HepG2 (cell line): Measurements from ENCODE around the gene XRCC5. TPM values are rescaled to one million over a fixed set of nuclear protein-coding genes. Genes with fewer than 3 reads are reported as not detected.

ENCODE experiments used
- ATAC-seq: fragments of 200-7000 bp; cut with Tn5 transposase; 3 replicates; pipeline ENCODE4 v1.9.1; 2020; ENCODE audit warnings: mild to moderate bottlenecking, moderate library complexity
- BruUV-seq: library from RNA; stranded (reverse); fragments of 400-500 nt; replicated peaks from 2 replicates; lab custom pipeline; 2021; lab: Mats Ljungman, UMichigan
- CTCF ChIA-PET: fragments of 300-600 bp; formaldehyde crosslinking; extraction: SDS; loops from one replicate; lab custom pipeline; 2021; ENCODE audit warnings: low total read pairs, inconsistent platforms, low intra/inter-chr PET ratio; lab: Yijun Ruan, JAX
- POLR2A ChIA-PET: fragments of 350-600 bp; sonication (Branson Sonifier 250); formaldehyde crosslinking; loops from one replicate; lab custom pipeline; 2020; ENCODE audit warnings: antibody characterized with exemption, inconsistent platforms; lab: Yijun Ruan, JAX
- DNase-seq: peaks from one replicate; pipeline ENCODE4 v3.0.0-alpha.2; 2015; ENCODE audit warnings: low spot score
- FAIRE-seq: peaks from 3 replicates; lab custom pipeline; 2011; peaks lifted over from hg19 to GRCh38; lab: Jason Lieb, UNC
- H2AFZ ChIP-seq: one replicate; pipeline ENCODE4 v1.6.1; 2011; ENCODE audit warnings: low read length, inconsistent platforms
- H3K27ac ChIP-seq: fragments of 300-600 bp; 3 replicates; pipeline ENCODE4 v1.8.0; 2011; ENCODE audit warnings: mixed run types, mild to moderate bottlenecking, mixed read lengths, low read length, inconsistent platforms; ENCODE audit not compliant: insufficient read depth; ENCODE audit errors: extremely low read length
- H3K27me3 ChIP-seq, 2 experiments: fragments of 200-600 bp in 1 of 2; 2 replicates in 1 of 2; 3 replicates in 1 of 2; pipeline versions ENCODE4 v1.6.0 to v1.8.0; 2011; ENCODE audit warnings: low read length in 2 of 2, mild to moderate bottlenecking in 2 of 2, moderate library complexity in 2 of 2, inconsistent platforms in 1 of 2; ENCODE audit not compliant: insufficient read depth in 2 of 2, control insufficient read depth in 1 of 2
- H3K36me3 ChIP-seq, 2 experiments: fragments of 200-600 bp in 1 of 2; replicated peaks in 1 of 2; 2 replicates in 1 of 2; 3 replicates in 1 of 2; pipeline versions ENCODE4 v1.5.1 to v1.8.0; 2011; ENCODE audit warnings: low read length in 2 of 2, inconsistent platforms in 1 of 2; ENCODE audit not compliant: insufficient read depth in 2 of 2, control insufficient read depth in 1 of 2
- H3K4me1 ChIP-seq: 2 replicates; pipeline ENCODE4 v1.5.1; 2012; ENCODE audit warnings: low read length, inconsistent platforms; ENCODE audit not compliant: insufficient read depth
- H3K4me2 ChIP-seq: 2 replicates; pipeline ENCODE4 v1.6.0; 2011; ENCODE audit warnings: low read depth, low read length, inconsistent platforms
- H3K4me3 ChIP-seq, 3 experiments: fragments of 200-600 bp in 1 of 3; sonication (generic), shearing (Covaris generic) in 1 of 3; replicated peaks in 1 of 3; 2 replicates each; pipeline ENCODE4 v1.5.1; 2011 to 2016; ENCODE audit warnings: low read length in 3 of 3, inconsistent platforms in 2 of 3, low read depth in 2 of 3, mild to moderate bottlenecking in 2 of 3, control low read depth in 1 of 3, mixed read lengths in 1 of 3; ENCODE audit not compliant: insufficient read depth in 1 of 3
- H3K79me2 ChIP-seq: one replicate; pipeline ENCODE4 v1.6.1; 2011; ENCODE audit warnings: low read length, inconsistent platforms; ENCODE audit not compliant: insufficient read depth
- H3K9ac ChIP-seq: 2 replicates; pipeline ENCODE4 v1.6.0; 2011; ENCODE audit warnings: mild to moderate bottlenecking, low read depth, low read length, inconsistent platforms; ENCODE audit not compliant: insufficient read depth
- H3K9me3 ChIP-seq: 2 replicates; pipeline ENCODE4 v1.5.1; 2012; ENCODE audit warnings: mild to moderate bottlenecking, low read length
- H4K20me1 ChIP-seq: 2 replicates; pipeline ENCODE4 v1.6.0; 2011; ENCODE audit warnings: inconsistent platforms, mild to moderate bottlenecking, low read length, moderate library complexity; ENCODE audit not compliant: insufficient read depth
- CHD2 ChIP-seq: IDR thresholded peaks from 2 replicates; pipeline ENCODE4 v1.6.1; 2011; ENCODE audit warnings: low read depth, low read length, improper control_type of control experiment
- CSRNP2 ChIP-seq: sonication (generic); formaldehyde crosslinking; conservative IDR thresholded peaks from 2 replicates; pipeline ENCODE4 v1.8.0; 2022; ENCODE audit warnings: low read depth, missing genetic modification reagents
- HES4 ChIP-seq: sonication (generic); formaldehyde crosslinking; IDR thresholded peaks from 2 replicates; pipeline ENCODE4 v1.9.0; 2021; ENCODE audit warnings: mild to moderate bottlenecking, missing genetic modification reagents, borderline replicate concordance
- HMGA1 ChIP-seq: sonication (generic); formaldehyde crosslinking; conservative IDR thresholded peaks from 2 replicates; pipeline ENCODE4 v1.4.0; 2020; ENCODE audit warnings: missing genetic modification reagents
- MTERF4 ChIP-seq: sonication (generic); formaldehyde crosslinking; IDR thresholded peaks from 2 replicates; pipeline ENCODE4 v1.8.0; 2023; ENCODE audit warnings: mild to moderate bottlenecking, missing genetic modification reagents
- PCBP1 ChIP-seq: fragments of 200-400 bp; formaldehyde crosslinking; IDR thresholded peaks from 2 replicates; pipeline ENCODE4 v1.6.1; 2017; ENCODE audit warnings: mild to moderate bottlenecking, low read depth, low read length, borderline replicate concordance
- PTBP1 ChIP-seq: fragments of 200-400 bp; formaldehyde crosslinking; IDR thresholded peaks from 2 replicates; pipeline ENCODE4 v1.6.1; 2018; ENCODE audit warnings: low read length, low read depth; ENCODE audit not compliant: poor library complexity, severe bottlenecking
- RBM39 ChIP-seq: fragments of 200-400 bp; formaldehyde crosslinking; IDR thresholded peaks from one replicate; pipeline ENCODE4 v1.6.1; 2018; ENCODE audit warnings: antibody characterized with exemption, mild to moderate bottlenecking, low read depth, low read length; ENCODE audit not compliant: poor library complexity, severe bottlenecking
- ZBTB4 ChIP-seq: sonication (generic); formaldehyde crosslinking; IDR thresholded peaks from 2 replicates; pipeline ENCODE4 v1.4.0; 2020; ENCODE audit warnings: missing genetic modification reagents, mild to moderate bottlenecking, borderline replicate concordance
- ZFP36 ChIP-seq: fragments of 150-350 bp; IDR thresholded peaks from 2 replicates; pipeline ENCODE4 v1.6.1; 2018; ENCODE audit warnings: borderline replicate concordance, low read length, low read depth; ENCODE audit not compliant: partially characterized antibody
- ZMYM4 ChIP-seq: sonication (generic); formaldehyde crosslinking; IDR thresholded peaks from 2 replicates; pipeline ENCODE4 v1.8.1; 2023; ENCODE audit warnings: mild to moderate bottlenecking, missing genetic modification reagents
- ZNF513 ChIP-seq: sonication (generic); formaldehyde crosslinking; conservative IDR thresholded peaks from 2 replicates; pipeline ENCODE4 v1.5.0; 2020; ENCODE audit warnings: missing genetic modification reagents
- ZNF746 ChIP-seq: sonication (generic); formaldehyde crosslinking; IDR thresholded peaks from 2 replicates; pipeline ENCODE4 v1.8.0; 2022; ENCODE audit warnings: mild to moderate bottlenecking, missing genetic modification reagents
- WGBS: methylation state at CpG from one replicate; pipeline ENCODE4 v1.1.6; 2017; ENCODE audit warnings: low lambda C conversion rate; 5-methylcytosine and 5-hydroxymethylcytosine counted together
- in situ Hi-C: cut with HindIII; loops from 2 replicates; pipeline ENCODE4 v1.10.0; 2017; ENCODE audit warnings: low pct_unique_long_range_greater_than_20kb; ENCODE audit not compliant: extremely low pct_ligation_motif_present
- intact Hi-C: fragments of 100-400 bp; cut with micrococcal nuclease; formaldehyde crosslinking; loops from one replicate; pipeline ENCODE4 v1.10.0; 2022; ENCODE audit not compliant: unreplicated experiment
- polyA plus RNA-seq, 8 experiments: library from polyadenylated mRNA; depleted of rRNA in 3 of 8; stranded (reverse) in 7 of 8; unstranded in 1 of 8; fragments of >200 nt; fragmentation: Illumina TruSeq in 4 of 8; extraction: Trizol in 4 of 8; gene quantifications; 2 replicates each; pipeline versions ENCODE4 v1.2.1 to v1.2.3, GENCODE V29; 2011 to 2016; ENCODE audit warnings: low read depth in 4 of 8, missing spikeins in 1 of 8, mixed read lengths in 1 of 8; ENCODE audit not compliant: insufficient read depth in 1 of 8
- total RNA-seq, 5 experiments: library from RNA; depleted of rRNA; stranded (reverse); fragments of >200 nt; fragmentation: Illumina TruSeq; extraction: Trizol; gene quantifications; 2 replicates each; pipeline ENCODE4 v1.2.3, GENCODE V29; 2016; ENCODE audit warnings: low read depth in 1 of 5

The XRCC5 gene
- total and polyA plus RNA-seq, 2 of the 13 experiments (the other 11 are each of a cell fraction or from before 2014, with no cell fraction given): 264 to 454 TPM

GRCh38 chr2:216083464-216084281 is 25.5 kb upstream of the XRCC5 start:
- DNase-seq: peak; percentile 70
- no peaks in the 10 kb centered on the region; a peak in 2 of 5 replicates for H3K27me3 ChIP-seq
- H3K27ac ChIP-seq: peak overlapping the region; percentile 67
- H4K20me1 ChIP-seq: no peaks in the 10 kb centered on the region
- in situ Hi-C loops (no loop called here), intact Hi-C loops (loop anchor here (1.0 kb wide), 2 partner anchors 22 to 26 kb away; partner anchors contain the start of gene XRCC5)
- BruUV-seq: no TSS peak
- H3K9ac ChIP-seq: peak overlapping the region; percentile 68
- H3K9me3 ChIP-seq: no peaks in the 10 kb centered on the region
- FAIRE-seq: peak; percentile 26
- ChIA-PET POLR2A (interaction anchor here (1.0 to 5.3 kb wide), 9 partner anchors 8 to 415 kb away, joined by 3 to 131 read pairs (median 6); partner anchors contain the start of genes RPL37A and XRCC5), CTCF (interaction anchor here (0.5 kb wide), 1 partner anchor 671 kb away, joined by 3 read pairs; no protein-coding TSS in a partner anchor)
- peaks cover 35% of the 10 kb centered on the region for H3K79me2 ChIP-seq
- peak overlapping the region; percentile 97 for H3K4me2 ChIP-seq
- WGBS: 10% methylated on average over 11 of the region's 11 CpGs
- peak; percentile 57 for ATAC-seq
- peak overlapping the region; percentile 85 for H2AFZ ChIP-seq
- H3K4me1 ChIP-seq: peaks cover 67% of the 10 kb centered on the region
- H3K4me3 ChIP-seq: peak overlapping the region; percentile 41 to 100 (median 45)
- no peaks in the 10 kb centered on the region; a peak in 1 of 5 replicates for H3K36me3 ChIP-seq
- no peak for TF ChIP-seq CSRNP2 (CRISPR knock-in tag)
- no peak for TF ChIP-seq ZFP36
- TF ChIP-seq PCBP1: no peak
- no peak for TF ChIP-seq HES4
- no peak for TF ChIP-seq HMGA1 (CRISPR knock-in tag)
- TF ChIP-seq CHD2: no peak
- TF ChIP-seq ZNF746 (CRISPR knock-in tag): no peak
- TF ChIP-seq ZBTB4: peak; percentile 53; the same call in 1 of the 2 replicates
- 0 out of 2 replicates have a peak, but pooled peaks have one; percentile 42 for TF ChIP-seq MTERF4 (CRISPR knock-in tag)
- no peak for TF ChIP-seq ZNF513 (CRISPR knock-in tag)
- TF ChIP-seq ZMYM4: peak; percentile 28; the same call in 1 of the 2 replicates
- TF ChIP-seq RBM39: no peak
- TF ChIP-seq PTBP1: no peak
